PFSK-1 (cell line): ENCODE data around the gene RSAD1.

ENCODE experiments used
- FOXP2 ChIP-seq: optimal IDR thresholded peaks from 2 replicates; pipeline ENCODE3; 2011; ENCODE audit warnings: borderline replicate concordance, control low read depth, inconsistent platforms; ENCODE audit not compliant: insufficient read depth; ENCODE audit errors: extremely low read length, extremely low read depth
- POLR2AphosphoS5 ChIP-seq: IDR thresholded peaks from 2 replicates; pipeline ENCODE4 v1.6.1; 2012; ENCODE audit warnings: low read depth, mild to moderate bottlenecking, control low read depth, low read length, moderate library complexity
- REST ChIP-seq, 2 experiments: IDR thresholded peaks; 2 replicates each; pipeline versions ENCODE4 v1.6.1 to v1.8.0; 2011 to 2012; ENCODE audit warnings: low read depth in 2 of 2, low read length in 2 of 2, control low read depth in 1 of 2, inconsistent platforms in 1 of 2, mild to moderate bottlenecking in 1 of 2, moderate library complexity in 1 of 2; ENCODE audit not compliant: insufficient read depth in 1 of 2
- SIN3A ChIP-seq: IDR thresholded peaks from 2 replicates; pipeline ENCODE4 v1.6.1; 2012; ENCODE audit warnings: mild to moderate bottlenecking, low read length, moderate library complexity, borderline replicate concordance; ENCODE audit not compliant: insufficient read depth
- TAF1 ChIP-seq: IDR thresholded peaks from 2 replicates; pipeline ENCODE4 v1.6.1; 2012; ENCODE audit warnings: low read length, control low read depth, borderline replicate concordance; ENCODE audit not compliant: insufficient read depth

The RSAD1 gene

GRCh38 chr17:50464736-50465135 lies 13.9 kb upstream of the RSAD1 start:
- no peak for TF ChIP-seq TAF1
- TF ChIP-seq POLR2AphosphoS5: no peak
- no peak for TF ChIP-seq REST (IDR thresholded peaks at IDR 0.05; ENCODE audit: insufficient read depth in 1 of 2, low read depth in 2 of 2, low read length in 2 of 2)
- no peak for TF ChIP-seq FOXP2
- TF ChIP-seq SIN3A: no peak

DNA sequence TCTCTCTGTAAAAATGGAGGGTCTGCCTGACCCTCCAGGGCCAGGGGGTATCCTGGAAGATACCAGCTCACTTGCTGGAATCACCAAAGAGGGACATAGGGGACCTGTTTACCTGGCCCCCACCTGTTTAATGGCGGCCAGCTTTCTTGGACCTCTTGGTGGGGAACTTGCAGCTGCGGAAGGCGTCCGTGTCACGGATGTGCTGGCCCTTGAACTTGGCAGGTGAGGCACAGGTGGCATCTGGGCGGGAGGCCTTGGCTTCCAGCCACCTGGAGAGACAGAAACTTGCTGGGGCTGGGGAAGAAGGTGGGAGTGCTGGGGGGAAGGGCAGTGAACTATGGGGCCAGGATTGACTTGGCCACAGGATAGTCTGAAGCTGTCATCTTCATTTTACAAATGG lies 13.5 kb upstream of the RSAD1 start:
- no peak for TF ChIP-seq REST (IDR thresholded peaks at IDR 0.05; ENCODE audit: insufficient read depth in 1 of 2, low read depth in 2 of 2, low read length in 2 of 2)
- TF ChIP-seq TAF1: no peak
- no peak for TF ChIP-seq SIN3A
- TF ChIP-seq POLR2AphosphoS5: no peak
- TF ChIP-seq FOXP2: no peak

GRCh38 chr17:50465635-50466034 lies 13.0 kb upstream of the RSAD1 start:
- TF ChIP-seq SIN3A: no peak

DNA sequence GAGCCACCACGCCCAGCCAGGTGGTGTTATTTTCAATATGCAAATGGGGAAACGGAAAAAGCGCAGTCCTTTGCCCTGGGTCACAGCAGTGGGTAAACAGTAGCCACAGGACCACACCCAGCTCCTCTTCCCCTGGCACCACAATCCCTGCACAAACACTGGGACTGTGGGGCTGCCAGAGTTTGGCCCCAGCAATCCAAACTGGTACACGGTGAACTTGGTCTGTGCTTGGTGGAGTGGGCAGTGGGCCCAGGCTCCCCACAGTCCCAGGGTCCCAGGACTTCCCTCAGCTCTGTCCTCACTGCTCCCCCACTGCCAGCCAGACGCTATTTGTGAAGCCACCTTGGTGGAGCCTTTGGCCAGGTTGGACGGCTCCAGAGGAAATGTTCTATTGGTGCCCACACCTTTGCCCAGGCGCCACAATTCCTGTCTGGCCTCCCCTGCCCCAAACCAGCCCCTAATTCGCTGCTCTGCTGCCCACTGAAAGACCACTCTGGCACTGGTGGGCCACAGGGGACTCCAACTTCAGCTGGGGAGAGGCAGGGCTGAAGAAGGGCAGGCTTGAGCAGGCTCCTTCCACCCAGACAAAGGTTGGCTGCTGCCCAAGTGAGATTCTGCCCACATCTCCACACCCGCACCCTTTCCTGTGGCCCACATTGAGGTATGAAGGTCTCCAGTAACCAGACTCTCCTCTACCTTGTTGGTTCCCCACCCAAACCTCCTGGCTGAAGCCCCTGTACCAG lies 12.1 kb upstream of the RSAD1 start:
- no peak for TF ChIP-seq REST (IDR thresholded peaks at IDR 0.05; ENCODE audit: insufficient read depth in 1 of 2, low read depth in 2 of 2, low read length in 2 of 2)
- no peak for TF ChIP-seq POLR2AphosphoS5
- TF ChIP-seq SIN3A: no peak
- no peak for TF ChIP-seq FOXP2
- no peak for TF ChIP-seq TAF1

DNA sequence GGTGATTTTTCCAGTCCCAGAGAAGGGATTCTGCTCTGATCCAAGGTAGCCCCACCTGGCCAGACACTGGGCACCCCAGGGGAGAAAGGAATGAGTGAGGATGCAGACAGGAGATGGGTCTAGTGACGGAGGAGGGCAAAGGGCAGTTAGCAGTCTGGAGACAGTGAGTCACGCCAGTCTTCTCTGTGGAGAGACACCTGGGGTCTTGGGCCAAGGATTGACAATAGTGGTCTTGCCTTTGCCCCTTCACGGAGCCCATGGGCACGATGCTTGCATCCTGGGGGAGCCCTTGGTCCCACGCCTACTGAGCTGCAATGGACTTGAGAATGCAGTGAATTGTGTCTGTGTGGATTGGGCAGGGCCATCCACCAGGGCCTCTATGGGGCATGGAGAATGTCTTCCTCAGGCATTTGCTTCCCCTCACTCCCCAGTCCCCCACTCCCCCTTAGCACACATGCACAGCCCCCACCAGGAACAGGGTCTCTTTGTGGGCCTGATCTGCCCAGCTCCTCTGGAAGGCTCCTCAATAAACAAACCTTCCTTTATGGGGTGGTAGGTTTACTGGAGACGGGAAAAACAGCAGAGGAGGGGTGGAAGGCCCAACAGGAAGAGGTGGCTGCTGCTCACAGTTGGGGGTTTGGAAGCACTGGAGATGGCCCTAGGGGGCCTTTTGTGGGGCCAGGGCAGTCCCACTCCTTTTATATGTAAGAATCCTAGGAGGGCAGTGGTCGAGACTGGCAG lies 11.4 kb upstream of the RSAD1 start:
- TF ChIP-seq REST (IDR thresholded peaks at IDR 0.05; ENCODE audit: insufficient read depth in 1 of 2, low read depth in 2 of 2, low read length in 2 of 2) (no peak), FOXP2 (no peak), TAF1 (no peak), POLR2AphosphoS5 (no peak), SIN3A (no peak)
